Measurements from ENCODE around the gene TEDDM1. TPM values are rescaled to one million over a fixed set of nuclear protein-coding genes. Genes with fewer than 3 reads are reported as not detected.

TEDDM1 gene
- not detected in 2 replicates for total RNA-seq

GRCh38 chr1:182400567-182400966 is at the start of gene TEDDM1:
Gene TEDDM1 (minus strand): TSS chr1:182400667. CDS start chr1:182400485, 182 bp downstream.

GRCh38 chr1:182450087-182450486 is 49.6 kb upstream of the TEDDM1 start, which contains the start of gene RGSL1:
Gene RGSL1 (plus strand): TSS chr1:182450146. CDS start chr1:182450166, 20 bp downstream.

GRCh38 chr1:182391362-182392049 is 9.0 kb downstream of the TEDDM1 start, which contains the start of gene GLUL:
Gene GLUL (minus strand): TSS chr1:182391790. CDS start chr1:182388737, 3,053 bp downstream.

Other genes with a start within 250 kb of the TEDDM1 start
- gene GLUL, start 8.9 kb downstream of the TEDDM1 start, total RNA-seq = 116 and 191 TPM in 2 replicates
- not detected in 2 replicates for gene RGSL1, start 49.5 kb upstream of the TEDDM1 start, total RNA-seq
- 2.6 and 4.1 TPM in 2 replicates for gene RNASEL, start 188.6 kb upstream of the TEDDM1 start, total RNA-seq
- 0.16 and 0.38 TPM in 2 replicates for gene RGS16, start 203.7 kb upstream of the TEDDM1 start, total RNA-seq

All from mesangial cell (primary cell).